ENCODE results near the gene DLGAP4. TPM values are rescaled to one million over a fixed set of nuclear protein-coding genes. Genes with fewer than 3 reads are reported as not detected.

Gene DLGAP4
- total and polyA plus RNA-seq, 9 donors, result 13.0 to 63.9 (median 52.2) TPM

GRCh38 chr20:36576081-36576445 lies 269.9 kb downstream of the DLGAP4 start:
- DNase-seq, result no peak
- Histone ChIP-seq H3K4me1 (ENCODE audit: control insufficient read depth, insufficient read depth, low read length) (peaks cover 28% of the 10 kb centered on the region), H3K27ac (ENCODE audit: low read length) (no peak overlapping the region), H3K27me3 (ENCODE audit: control insufficient read depth, insufficient read depth, low read length) (no peaks in the 10 kb centered on the region), H3K4me3 (ENCODE audit: low read length) (no peak overlapping the region), H3K9me3 (replicated peaks; ENCODE audit: control insufficient read depth, low read depth, low read length) (no peaks in the 10 kb centered on the region), H3K36me3 (ENCODE audit: control insufficient read depth, insufficient read depth, low read length) (peaks cover 26% of the 10 kb centered on the region)
- WGBS (ENCODE audit: insufficient coverage), result 10% methylated on average over 1 of the region's 1 CpG

Other genes starting within 250 kb of the DLGAP4 start
- 14.3 TPM for gene EPB41L1, start 151.6 kb upstream of the DLGAP4 start, total RNA-seq
- 10 to 100 TPM; 18.5 to 37.6 (median 26.4) TPM for gene EPB41L1, start 151.6 kb upstream of the DLGAP4 start, polyA plus RNA-seq (ENCODE audit: insufficient read depth in 1 of 8, insufficient read length in 8 of 8, low replicate concordance in 1 of 8)
- gene AAR2, start 69.9 kb upstream of the DLGAP4 start, total RNA-seq, result 20.5 TPM
- 10 to 100 TPM; 24.8 to 28.9 (median 27.4) TPM for gene AAR2, start 69.9 kb upstream of the DLGAP4 start, polyA plus RNA-seq (ENCODE audit: insufficient read depth in 1 of 8, insufficient read length in 8 of 8, low replicate concordance in 1 of 8)
- gene MYL9, start 235.2 kb downstream of the DLGAP4 start, total RNA-seq, result 162 TPM
- 100 to 1,000 TPM; 311 to 621 (median 478) TPM for gene MYL9, start 235.2 kb downstream of the DLGAP4 start, polyA plus RNA-seq (ENCODE audit: insufficient read depth in 1 of 8, insufficient read length in 8 of 8, low replicate concordance in 1 of 8)

All from muscle of leg (tissue), 11 donors.